Measurements from ENCODE around the gene IL23A.

Gene IL23A

GRCh38 chr12:56362130-56363059, 23.7 kb downstream of the IL23A start, which contains the start of gene APOF:
TSS of gene APOF (minus strand) at chr12:56362857. CDS start at chr12:56362745, 112 bp downstream.
- DNase-seq = no peak

GRCh38 chr12:56366948-56367347, 28.3 kb downstream of the IL23A start:
- no peak for DNase-seq

DNA sequence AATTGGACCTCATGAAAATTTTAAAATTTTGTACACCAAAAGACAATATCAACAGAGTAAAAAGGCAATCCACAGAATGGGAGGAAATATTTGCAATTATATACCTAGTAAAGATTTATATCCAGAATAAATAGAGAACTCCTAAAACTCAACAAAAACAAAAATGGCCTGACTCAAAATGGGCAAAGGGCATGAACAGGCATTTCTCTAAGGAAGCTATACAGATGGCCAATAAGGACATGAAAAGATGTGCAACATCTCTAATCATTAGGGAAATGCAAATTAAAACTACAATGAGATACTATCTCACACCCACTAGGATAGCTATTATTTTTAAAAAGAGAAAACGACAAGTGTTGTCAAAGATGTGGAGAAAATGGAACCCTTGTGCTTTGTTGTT, 34.8 kb downstream of the IL23A start:
- no peak for DNase-seq

- no peak for DNase-seq
Observed at GRCh38 chr12:56374726-56375597, 36.3 kb downstream of the IL23A start.

DNA sequence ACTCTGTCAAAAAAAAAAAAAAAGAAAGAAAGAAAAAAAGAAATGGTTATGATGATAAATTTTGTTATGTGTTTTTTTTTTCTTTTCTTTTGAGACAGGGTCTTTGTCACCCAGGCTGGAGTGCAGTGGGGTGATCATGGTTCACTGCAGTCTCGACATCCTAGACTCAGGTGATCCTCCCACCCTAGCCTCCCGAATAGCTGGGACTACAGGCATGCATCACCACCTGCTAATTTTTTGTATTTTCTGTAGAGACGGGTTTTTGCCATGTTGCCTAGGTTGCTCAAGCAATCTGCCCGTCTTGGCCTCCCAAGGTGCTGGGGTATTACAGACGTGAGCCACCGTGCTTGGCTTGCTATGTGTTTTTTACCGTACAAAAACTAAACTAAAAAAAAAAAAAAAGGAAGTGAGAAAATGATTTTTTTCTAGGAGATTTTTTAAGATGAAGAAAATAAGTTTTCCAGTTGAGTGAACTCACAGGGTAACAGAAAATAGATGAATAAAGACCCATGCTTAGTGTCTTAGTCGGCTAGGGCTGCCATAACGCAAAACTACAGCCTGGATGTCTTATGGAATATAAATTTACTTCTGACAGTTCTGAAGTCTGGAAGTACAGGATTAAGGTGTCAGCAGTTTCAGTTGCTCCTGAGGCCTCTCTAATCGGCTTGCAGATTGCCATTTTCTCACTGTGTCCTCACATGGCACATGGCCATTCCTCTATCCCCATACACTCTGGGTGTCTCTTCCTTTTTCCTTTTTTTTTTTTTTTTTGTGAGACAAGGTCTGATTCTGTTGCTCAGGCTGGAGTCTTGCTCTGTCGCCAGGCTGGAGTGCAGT, 37.1 kb downstream of the IL23A start:
- DNase-seq = no peak

- DNase-seq = no peak
Observed at GRCh38 chr12:56377310-56377988, 38.8 kb downstream of the IL23A start.

DNA sequence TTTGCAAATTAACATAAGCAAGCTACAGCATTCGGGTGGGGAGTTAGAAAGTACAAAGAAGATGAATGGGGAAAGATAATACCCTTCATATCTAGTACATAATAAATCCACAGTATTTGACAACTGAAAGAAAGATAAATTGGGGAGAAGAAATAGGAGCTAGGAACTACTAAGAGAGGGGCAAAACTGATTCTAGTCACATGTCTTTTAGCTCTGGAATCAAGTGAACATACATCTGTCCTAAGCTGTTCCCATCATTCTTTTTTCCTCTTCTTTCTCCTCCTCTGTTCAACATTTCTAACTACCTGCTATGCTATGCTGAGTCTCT, 39.3 kb downstream of the IL23A start:
- no peak for DNase-seq

DNA sequence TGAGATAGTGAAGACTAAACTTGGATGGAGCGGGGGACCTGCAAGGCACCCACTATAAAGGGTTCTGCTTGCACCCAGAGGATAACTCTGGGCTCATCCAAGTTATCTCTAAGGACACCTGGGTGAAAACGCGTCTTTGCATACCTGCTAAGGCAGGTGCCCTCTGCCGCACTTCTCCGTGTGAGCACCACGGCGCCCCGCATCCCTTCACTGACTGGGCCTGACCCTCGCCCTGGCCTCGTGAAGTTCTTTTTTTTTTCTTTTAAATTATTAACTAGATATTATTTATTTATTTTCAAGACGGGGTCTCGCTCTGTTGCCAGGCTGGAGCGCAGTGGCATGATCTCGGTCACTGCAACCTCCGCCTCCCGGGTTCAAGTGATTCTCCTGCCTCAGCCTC, 43.9 kb downstream of the IL23A start:
- DNase-seq = no peak

- no peak for DNase-seq
Observed at GRCh38 chr12:56385873-56386272, 47.2 kb downstream of the IL23A start.

DNA sequence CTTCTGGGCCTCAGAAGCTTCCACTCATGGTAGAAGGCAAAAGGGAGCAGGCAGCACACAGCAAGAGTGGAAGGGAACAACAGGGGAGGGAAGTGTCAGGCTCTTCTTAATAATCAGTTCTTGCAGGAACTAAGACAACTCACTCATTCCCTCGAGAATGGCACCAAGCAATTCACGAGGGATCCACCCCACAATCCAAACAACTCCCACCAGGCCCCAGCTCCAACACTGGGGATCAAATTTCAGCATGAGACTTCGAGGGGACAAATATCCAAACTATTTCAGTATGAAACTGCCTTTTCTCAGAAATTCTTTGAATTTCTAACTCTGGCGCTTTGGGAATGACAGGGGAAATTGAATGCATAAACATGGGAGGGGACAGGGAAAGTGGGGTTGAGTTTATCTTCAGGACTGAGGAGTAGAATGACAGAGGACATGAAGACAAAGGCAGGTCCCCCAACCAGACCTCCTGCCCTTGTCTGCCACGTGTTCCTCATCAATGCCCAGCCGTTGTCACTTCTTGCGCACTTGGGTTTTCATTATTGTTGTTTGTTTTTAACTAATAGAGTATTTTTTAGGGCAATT, 48.6 kb downstream of the IL23A start:
- no peak for DNase-seq

GRCh38 chr12:56389412-56389811, 50.7 kb downstream of the IL23A start:
- DNase-seq = no peak

Data from DMS79 (cell line).